NCI-H2107 treated with DMSO at 0.1 percent for 48 hours (cell line): ENCODE data around the gene NDUFS7.
"Not testable (repeated sequence)": the region's sequence is repeated elsewhere in the genome, so short reads cannot be mapped to it uniquely, and the experiment has no call there.

Source experiments
- DNase-seq: peaks from one replicate; lab custom pipeline; 2025; ENCODE audit not compliant: unreplicated experiment; lab: John Stamatoyannopoulos, UW

NDUFS7 gene

DNA sequence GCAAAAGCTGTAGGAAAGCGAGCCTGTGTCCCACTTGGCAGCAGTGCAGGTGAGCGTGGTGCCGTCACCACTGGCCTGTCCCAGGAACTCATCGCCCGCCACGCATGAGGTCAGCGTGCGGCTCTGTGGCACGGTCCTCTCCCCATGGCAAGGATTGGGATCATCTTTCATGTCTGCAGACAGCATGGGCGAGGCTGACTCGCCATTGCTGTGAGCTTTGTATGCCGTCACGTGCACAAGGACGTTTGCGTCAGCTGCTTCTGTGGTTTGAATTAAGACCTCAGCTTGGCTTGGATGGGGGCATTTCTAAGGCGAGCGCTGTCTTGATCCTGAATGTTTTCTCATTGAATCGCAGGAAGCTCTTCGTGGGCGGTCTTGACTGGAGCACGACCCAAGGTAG is 33.4 kb downstream of the NDUFS7 start:
- no peak for DNase-seq

DNA sequence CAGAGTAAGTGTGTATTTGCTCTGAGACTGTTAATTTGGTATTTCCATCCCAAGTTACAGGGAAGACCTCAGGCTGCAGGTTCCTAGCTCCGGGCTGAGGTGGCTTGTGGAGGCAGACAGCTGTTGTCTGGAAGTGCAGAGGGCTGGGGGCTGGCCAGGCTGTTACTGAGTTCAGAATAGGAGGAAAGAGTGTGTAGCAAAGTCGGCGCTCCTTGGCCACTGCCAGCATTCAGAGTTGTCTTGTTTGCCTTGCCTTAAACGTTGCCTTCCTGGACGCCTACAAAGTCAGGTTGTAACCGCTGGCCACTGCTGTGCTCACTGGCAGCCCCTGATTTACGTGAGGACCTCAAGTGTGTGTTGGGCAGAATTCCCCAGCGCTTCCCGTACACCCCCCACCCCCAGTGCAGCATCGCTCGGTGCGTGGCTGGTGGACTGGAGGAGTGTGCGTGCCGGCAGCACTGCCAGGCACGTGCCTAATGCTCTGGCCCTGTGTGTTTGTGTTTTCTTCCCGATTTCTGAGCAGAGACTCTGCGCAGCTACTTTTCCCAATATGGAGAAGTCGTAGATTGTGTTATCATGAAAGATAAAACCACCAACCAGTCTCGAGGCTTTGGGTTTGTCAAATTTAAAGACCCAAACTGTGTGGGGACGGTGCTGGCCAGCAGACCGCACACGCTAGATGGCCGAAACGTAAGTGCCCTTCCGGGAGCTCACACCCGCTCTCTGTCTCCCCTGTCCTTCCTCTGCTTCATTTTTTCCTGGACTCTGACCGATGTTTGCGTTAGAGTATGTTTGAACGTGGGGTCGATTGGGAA is 34.2 kb downstream of the NDUFS7 start:
- no peak for DNase-seq

DNA sequence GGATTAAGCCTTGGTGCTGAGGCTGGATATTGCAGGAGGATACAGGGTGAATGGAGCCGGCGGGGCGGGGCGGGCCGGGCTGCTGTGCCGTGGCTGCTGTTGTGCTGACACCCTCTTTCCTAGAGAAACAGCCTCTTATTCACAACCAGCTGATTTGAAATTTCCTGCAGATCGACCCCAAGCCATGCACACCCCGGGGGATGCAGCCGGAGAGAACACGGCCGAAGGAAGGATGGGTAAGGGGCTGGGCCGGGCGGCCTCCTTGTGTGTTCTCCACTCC is 34.7 kb downstream of the NDUFS7 start:
- DNase-seq: no peak

DNA sequence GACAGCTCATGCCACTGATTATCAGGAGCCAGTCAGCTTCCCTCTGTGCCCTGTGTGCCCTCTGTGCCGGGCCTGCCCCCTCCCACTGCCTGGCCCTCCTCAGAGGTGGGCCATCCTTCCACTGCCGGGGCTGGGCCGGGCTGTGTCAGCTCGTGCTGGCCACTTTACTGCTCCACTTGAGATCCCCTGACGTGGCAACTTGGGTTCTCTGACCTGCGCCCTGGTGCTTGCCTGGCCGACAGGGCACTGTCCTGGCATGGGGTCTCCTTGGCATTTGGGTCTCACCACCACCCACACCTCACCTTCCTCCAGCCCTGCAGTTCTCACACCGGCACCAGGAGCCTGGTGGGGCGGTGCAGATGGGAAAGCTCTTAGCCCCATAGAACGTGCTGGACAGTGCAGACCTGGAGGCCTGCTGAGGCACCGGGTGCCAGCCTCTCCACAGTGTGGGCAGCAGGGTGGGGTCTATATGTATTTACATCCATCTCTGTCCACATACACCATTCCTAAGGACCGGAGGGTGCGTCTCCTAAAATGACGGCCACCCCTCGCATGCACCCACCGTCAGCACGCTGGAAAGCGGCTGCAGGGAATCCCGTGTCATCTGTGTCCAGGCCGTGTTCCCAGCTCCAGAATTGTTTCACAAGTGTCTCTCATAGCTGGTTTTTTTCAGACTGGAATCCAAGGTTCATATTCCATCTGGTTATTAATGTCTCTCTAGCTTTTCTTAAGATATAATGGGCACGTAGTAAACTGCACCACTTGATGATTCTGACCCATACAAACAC is 35.4 kb downstream of the NDUFS7 start:
- no peak for DNase-seq

DNA sequence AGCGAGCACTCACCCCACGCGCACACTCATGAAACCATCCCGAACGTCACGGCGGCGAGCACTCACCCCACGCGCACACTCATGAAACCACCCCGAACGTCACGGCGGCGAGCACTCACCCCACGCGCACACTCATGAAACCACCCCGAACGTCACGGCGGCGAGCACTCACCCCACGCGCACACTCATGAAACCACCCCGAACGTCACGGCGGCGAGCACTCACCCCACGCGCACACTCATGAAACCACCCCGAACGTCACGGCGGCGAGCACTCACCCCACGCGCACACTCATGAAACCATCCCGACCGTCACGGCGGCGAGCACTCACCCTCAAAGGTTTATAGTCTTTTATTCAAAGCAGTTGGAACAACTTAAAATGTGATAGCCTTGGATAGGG is 36.4 kb downstream of the NDUFS7 start:
- not testable (repeated sequence) for DNase-seq

DNA sequence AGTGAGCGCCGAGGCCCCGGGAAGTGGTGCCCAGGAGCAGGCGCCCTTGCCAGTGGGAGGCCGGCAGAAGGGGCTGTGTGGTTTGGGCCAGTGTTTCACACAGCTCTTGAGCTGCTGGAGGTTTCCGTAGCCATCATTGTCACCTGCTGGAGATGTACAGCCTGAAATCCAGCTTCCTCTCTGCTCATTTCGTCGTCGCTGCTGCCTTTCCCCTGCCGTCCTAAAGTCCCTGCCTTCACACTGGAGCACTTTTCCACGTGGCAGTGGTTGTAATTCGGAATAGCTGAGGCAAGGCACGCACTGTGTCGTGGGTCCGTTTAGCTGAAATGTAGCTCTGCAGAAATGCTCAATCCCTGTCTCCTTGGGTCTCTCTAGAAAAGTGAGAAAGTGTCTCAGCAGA is 36.9 kb downstream of the NDUFS7 start:
- no peak for DNase-seq

DNA sequence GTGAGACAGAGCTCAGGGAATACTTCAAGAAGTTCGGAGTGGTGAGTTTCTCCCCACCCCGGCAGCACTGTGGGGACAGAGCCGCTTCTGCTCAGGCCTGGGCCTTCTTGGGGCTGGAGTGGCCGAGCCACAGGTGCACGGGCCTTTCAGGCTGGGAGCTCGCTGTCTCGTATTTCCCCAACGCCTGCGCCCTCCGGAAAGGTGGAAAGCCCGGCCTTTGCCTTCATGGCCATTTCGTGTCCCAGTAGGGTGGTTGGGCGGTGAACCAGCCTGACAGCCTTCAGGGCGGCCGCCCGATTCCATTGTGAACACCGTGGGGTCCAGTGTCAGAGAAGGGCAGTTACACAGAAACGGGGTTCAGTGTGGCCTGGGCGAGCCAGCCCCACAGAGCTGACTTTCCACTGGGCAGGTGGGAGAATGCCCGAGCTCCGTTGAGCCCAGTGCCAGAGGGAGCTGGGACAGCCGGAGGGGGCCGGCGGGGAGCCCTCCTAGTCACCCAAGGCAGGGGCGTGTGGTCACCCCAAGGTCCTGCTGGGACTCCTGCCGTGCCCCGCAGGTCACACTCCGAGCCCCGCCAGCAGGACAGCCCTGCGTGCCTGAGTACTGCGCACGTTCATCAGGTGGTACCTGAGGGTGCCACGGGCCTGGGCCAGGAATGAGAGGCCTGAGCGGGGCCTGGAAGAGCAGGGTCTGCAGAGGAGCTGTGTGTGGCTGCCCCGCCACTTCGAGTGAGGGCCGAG is 37.7 kb downstream of the NDUFS7 start:
- no peak for DNase-seq

DNA sequence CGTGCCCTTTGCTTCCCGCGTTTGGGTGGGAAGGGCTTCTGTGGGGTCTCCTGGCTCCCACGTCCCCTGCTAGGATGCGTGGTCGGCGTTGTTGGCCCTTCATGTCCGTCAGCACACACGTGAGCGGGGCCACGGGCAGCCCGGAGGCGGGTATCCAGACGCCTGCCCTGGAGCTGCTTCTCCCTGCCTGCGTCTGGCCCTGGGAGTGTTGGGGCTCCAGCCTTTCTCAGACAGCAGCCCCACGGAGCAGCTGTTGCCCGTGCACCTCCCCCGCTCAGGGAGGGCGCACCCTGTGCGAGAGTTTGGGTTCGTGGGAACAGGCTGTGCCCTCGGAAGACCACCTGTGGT is 38.2 kb downstream of the NDUFS7 start:
- DNase-seq: no peak

DNA sequence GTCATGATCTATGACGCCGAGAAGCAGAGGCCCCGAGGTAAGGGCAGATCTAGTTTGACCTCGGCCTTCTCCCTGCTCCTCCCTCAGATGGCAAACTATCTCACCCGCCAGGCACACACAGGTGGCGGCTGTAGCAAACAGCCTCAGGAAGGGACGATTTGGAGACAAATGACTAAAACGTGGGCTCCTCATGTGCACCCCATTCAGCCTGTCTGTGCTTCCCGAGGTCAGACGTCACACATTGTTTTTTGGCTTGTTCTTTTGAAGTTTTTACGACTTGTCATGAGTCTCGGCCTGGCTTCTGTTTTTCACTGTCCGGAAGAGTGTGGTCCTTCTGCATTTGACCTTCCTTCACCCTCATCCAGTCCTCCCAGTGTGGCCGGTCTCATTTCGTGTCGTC is 38.7 kb downstream of the NDUFS7 start:
- DNase-seq: no peak

DNA sequence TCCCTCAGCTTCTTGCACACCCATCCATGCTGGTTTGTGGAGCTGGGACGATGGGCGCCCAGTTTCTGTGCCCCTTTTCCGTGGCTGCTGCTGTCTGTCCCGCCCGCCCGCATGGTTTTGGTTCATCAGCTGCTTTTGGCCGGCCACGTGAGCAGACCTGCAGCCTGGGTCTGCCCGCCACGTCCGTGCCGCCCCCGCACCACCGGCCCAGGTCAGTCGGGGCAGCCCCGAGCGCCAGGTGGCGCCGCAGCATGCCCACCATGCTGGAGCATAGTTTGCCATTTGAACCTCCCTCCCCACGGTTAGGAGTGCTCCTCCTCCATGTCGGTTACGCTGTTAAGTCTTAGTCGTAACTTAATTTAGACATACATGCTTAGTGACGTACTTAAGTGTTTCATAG is 39.2 kb downstream of the NDUFS7 start:
- no peak for DNase-seq

DNA sequence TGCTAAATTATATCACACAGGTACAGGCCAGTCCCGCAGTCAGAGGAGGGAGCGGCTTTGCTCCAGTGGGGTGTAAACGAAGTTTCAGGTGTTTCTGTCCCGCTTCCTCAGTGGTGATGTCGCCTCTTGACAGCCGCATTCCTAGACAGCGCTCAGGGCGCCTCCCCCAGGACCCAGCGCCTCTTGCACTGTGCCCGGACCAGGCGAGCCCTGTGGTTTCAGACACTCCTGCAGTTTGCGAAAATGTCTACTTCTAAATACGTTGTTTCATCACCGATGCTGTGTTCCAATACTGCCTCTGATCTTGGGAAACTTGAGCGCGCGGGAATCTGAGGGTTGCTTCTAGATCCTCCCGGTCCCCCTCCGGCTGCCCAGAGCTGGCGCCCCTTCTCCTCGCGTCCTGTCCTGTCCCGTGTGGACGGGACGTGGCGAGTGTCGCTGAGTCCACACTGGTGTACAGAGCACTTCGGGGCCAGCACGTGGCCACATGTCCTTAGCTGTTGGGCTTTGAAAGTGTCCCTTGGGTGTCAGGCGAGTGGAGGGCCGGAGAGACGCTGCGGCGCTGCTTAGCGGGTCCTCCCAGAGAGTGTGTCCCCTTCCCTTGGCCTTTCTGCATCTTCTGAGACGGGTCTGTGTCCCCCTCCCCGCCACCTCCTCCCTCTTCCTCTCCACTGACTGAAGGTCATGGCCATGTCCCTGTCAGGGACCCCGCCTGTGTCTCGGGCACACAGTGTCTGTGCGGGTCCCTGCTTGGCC is 39.9 kb downstream of the NDUFS7 start:
- no peak for DNase-seq

DNA sequence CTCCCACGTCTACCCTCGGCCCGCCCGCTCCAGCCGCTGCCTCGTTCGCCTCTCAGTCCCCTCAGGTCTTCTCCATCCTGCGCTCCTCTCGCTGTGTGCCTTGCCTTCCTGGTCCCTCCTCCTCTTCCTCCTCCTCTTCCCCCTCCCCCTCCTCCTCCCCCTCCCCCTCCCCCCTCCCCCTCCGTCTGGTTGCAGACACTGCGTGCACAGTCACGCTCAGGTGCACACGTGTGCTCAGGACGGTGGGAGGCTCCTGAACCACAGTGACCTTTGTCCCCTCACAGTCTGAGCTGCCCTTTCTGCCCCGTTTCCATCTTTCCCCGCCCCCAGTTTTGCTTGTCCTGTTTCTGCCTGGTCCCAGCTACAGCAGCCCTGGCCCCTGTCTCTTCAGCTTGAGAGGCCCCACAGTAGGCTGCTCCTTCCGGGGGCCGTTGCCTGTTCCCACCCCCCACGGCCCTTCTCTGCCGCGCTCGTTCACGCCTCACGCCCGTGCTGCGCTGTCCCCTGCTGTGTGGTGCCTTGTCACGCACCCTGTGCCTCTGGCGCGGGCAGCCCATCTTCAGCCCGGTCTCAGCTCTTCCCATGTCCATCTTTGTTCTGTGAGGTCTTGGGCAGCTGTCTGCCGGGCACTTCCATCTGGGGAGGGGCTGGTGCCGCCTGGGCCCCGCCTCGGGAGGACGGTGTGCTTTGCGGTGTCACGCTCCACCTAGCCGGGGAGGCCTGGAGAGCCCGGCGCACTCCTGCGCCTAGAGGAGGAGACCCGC is 40.7 kb downstream of the NDUFS7 start:
- no peak for DNase-seq

DNA sequence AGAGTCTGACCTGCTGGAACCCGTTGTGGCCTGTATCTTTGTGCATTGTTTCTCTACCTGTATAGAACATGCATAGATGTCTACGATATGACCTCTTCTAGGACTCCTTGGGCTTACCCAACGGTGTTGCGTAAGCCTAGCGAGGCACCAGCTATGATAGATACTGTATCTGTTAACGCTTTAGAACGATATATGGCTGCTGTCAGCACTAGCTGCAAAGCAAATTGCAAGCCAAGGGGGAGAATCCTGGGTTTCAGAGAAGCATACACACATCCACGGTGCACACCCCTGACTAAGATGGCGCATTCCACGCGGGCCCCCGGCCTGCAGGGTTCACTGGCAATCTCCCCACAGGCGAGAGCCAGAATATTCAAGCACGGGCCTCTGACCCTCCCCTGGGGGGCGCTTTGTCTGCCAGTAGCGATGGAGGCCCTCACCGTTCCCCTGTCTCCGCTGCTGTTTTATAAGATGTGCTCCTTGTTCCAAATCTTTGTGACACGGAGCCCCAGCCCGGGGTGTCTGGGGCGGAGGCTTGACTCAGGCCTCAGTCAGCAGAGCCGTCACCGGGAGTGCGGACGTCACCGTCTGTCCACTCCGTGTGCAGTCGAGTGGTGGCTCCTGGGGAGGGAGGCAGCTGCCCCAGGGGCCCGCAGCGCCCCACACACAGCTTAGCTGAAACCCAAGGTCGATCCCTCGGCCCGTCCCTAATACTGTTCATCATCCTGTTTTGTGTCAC is 41.6 kb downstream of the NDUFS7 start:
- DNase-seq: no peak

DNA sequence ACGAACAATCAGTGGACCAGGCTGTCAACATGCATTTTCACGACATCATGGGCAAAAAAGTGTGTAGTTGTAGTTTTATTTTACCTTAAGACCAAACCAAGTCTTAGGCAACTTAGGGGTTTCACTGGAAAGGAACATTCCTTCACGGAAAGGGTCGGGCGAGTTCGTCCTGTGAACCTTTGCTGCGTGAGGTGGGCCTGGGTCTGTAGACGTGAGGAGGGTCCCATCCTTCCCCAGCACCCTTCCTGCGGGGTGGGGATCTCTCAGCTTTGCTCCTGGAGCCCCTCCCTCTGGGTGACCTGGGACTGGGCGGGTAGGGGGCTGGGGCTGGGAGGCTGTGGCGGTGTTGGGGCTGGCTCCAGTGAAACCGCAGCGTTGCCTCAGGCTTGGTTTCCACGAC is 42.2 kb downstream of the NDUFS7 start:
- DNase-seq: no peak

DNA sequence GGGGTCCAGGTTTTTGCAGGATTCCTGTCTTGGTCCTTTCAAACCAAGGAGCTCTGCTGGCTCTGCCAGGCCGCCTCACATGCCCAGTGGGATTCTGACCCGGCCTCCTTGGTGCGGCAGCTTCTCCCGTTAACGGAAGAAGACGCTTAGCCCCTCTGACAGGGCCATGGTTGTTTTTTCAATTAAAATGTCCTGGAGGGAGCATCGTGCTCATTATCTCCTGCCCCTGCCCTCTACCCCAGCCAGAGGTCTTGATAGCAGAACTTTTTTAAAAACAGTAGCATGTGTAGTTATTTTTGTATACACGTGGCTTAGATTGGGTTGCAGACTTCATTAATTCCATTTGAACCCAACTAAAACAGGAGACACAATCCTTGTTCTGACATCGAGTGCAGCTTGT is 43.0 kb downstream of the NDUFS7 start:
- no peak for DNase-seq

DNA sequence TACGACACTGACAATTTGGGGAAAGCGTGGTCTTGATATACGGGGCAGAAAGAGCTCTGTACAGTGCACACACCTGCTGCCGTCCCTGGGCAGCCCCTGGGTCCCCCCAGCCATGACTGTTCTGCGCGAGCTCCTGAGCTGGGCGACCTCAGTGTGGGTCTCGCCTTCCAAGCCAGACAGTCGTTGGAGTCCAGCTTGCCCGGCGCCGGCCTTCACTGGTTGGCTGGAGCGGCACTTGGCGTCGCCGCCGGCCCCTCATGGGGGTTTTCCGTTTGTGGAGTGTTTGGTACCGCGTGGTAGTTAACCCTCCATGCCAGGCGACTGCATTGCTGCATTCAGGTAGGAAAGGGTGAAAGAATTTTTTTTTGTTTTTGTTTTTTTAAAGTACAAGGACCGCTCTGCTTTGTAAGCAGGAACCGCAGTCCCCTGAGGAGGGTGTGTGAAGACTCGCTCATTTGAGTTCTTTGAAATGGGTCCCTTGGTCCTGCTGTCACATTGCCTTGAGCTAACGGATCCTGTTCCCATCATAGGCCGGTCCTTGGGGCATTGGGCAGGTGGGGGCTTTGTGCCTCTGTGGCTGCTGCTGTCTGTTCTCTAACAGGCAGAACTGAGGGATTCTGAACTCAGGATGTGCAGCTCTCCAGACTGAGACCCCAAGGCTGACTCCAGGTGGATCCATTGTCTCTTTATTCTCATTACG is 43.7 kb downstream of the NDUFS7 start:
- no peak for DNase-seq

DNA sequence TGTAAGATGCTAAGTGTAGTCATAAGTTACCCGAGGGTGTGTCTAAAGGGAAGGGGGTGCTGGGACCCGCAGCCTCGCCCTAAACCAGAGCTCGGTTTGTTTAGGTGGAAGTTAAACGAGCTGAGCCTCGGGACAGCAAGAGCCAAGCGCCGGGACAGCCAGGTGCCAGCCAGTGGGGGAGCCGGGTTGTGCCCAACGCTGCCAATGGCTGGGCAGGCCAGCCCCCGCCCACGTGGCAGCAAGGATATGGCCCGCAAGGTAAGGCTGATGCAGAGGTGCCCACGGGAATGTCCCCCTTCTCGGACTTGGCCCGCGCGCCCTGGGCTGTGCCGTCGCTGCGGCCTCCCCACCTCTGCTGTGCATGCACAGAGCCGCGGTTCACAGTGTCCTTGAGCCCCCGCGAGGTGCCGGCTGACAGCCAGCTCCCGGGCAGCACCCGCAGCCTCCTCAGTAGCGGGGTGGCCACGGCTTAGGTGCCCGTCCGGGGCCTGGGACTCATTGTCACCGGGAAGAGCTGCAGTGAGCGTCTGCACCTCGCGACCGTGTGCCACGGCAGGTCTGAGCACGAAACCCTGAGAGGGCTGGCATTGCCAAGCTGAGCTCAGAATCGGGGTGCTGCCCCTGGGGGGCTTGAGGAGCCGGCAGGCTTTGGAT is 45.2 kb downstream of the NDUFS7 start:
- DNase-seq: no peak

DNA sequence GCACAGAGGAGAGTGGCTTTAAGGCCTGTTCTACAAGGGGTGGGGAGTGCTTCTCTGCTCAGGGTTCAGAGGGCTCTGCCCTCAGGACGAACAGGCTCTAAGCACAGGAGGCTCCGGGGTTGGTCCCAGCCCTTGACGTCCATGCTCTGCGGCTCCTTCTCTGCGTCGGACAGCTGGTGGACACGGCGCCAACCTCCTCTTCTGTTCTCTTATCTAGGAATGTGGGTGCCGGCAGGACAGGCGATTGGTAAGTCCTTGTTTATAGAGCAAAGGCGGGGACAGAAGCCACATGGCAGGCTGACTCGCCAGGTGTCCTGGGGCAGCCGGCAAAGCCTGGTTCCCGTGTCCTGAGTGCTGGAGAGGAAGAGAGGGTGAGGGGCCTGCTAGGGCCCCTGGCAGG is 46.0 kb downstream of the NDUFS7 start:
- no peak for DNase-seq

DNA sequence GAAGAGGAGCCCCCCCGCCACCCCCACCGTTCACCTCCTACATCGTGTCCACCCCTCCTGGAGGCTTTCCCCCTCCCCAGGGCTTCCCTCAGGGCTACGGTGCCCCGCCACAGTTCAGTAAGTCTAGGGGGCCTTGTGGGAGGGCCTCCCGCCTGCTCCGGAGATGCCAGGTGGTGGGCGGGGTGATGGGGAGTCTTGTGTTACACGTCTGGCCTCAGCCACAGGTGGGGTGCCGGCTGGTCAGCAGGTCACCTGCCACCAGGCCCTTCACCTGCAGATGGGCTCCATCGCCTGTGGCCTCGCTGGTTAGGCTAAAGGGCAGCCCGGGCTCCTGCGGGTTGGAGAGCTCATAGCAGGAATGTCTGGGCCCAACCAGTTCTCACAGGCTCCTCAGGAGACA is 46.5 kb downstream of the NDUFS7 start:
- no peak for DNase-seq
